ENCODE results near the gene IMP3.
"Not testable (repeated sequence)": the region's sequence is repeated elsewhere in the genome, so short reads cannot be mapped to it uniquely, and the experiment has no call there.

Gene IMP3

DNA sequence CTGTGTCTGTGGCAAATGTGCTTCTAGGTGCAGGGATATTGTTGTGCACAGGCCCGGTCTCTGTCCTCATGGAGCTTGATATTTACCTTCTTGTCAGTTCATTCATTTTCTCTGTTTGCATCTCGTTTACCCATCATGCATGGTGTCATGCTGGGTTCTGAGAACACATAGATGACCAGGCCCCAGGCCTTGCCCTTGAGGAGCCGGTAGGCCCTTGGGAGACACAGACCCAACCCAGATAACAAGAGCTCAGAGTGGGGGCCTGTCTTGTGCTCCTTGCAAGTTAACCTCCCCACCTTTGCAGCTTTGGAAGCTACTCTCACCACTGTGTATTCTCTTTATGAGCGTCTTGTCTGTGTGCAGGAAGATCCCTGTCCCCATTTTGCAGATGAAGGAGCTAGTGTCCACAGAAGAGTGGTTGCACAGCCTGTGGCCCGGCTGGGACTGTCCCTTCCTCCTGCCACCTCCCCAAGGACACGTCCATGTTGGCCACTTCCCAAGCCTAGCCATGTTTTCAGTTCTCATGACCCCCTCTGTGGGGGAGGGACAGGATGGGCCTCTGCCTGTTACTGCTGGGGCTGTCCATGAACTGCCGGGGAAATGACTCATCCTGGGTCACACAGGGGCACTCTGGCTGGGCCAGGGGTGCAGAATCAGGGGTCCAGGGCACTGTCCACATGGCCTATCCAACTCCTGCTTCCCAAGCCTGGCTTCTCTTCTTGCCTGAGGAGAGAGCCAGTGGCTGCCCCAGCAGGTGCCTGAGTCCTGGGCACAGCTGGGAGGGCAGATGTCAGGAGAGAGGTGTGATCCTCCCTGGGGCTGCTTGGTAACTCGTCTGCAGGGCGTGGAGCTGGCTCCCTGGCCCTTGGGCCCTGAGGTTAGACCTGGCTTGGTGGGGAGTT is 11.1 kb upstream of the IMP3 start:
- DNase-seq: no peak

DNA sequence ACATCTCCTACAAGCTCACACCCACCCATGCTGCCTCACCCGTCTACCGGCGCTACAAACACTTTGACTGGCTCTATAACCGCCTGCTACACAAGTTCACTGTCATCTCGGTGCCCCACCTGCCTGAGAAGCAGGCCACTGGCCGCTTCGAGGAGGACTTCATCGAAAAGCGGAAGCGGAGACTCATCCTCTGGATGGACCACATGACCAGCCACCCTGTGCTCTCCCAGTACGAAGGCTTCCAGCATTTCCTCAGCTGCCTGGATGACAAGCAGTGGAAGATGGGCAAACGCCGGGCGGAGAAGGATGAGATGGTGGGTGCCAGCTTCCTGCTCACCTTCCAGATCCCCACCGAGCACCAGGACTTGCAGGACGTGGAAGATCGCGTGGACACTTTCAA is 9.8 kb upstream of the IMP3 start:
- no peak for DNase-seq

DNA sequence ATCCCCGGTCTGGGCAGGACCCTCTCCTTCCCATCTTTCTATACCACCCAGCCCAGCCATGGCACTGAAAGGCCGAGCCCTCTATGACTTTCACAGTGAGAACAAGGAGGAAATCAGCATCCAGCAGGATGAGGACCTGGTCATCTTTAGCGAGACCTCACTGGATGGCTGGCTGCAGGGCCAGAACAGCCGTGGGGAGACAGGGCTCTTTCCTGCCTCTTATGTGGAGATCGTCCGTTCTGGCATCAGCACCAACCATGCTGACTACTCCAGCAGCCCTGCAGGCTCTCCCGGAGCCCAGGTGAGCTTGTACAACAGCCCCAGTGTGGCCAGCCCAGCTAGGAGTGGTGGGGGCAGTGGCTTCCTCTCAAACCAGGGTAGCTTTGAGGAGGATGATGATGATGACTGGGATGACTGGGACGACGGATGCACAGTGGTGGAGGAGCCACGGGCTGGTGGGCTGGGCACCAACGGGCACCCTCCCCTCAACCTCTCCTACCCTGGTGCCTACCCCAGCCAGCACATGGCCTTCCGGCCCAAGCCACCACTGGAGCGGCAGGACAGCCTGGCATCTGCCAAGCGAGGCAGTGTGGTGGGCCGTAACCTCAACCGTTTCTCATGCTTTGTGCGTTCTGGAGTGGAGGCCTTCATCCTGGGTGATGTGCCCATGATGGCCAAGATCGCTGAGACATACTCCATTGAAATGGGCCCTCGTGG is 9.2 kb upstream of the IMP3 start:
- no peak for DNase-seq

DNA sequence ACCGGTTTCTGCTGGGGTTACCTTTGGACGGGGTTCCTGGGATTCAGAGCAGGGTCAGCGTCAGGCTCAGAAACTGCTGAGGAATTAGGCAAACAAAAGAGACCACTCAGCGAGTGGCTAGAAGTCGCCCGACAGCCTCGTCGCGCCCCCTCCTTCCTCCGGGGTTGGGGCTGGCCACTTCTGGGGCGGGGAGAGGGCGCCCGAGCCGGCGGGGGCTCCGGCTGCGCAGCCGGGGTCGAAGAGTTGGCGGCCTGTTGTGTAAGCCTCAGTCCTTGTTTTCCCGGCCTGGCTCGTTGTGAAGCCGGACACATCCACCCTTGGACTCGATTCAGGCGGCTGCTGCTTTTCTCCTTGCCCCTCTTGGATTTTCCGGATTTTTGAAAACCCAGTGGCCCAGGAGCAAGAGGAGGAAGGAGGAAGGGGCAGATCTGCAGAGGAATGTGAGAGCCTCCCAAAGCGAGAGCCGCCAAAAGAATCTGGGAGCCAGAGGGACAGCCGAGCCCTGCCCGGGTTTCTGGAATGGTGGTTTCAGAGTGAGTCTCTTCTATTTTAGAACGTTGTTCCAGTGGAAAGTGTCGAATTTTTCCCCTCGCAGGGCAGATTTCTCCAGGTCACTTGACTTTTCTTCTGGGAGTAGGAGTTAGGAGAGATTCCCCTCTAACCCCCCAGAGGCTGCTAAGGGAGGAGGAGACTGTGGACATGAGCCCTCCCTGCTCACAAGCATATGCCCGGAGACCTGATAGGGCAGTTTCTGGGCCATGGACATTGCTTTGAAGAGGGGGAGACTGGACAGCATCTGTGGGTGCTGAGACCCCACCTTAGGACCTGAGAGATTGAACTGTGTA is 8.4 kb upstream of the IMP3 start:
- DNase-seq: peak in 9 of 14 donors; percentile 51 to 70 (median 57)

DNA sequence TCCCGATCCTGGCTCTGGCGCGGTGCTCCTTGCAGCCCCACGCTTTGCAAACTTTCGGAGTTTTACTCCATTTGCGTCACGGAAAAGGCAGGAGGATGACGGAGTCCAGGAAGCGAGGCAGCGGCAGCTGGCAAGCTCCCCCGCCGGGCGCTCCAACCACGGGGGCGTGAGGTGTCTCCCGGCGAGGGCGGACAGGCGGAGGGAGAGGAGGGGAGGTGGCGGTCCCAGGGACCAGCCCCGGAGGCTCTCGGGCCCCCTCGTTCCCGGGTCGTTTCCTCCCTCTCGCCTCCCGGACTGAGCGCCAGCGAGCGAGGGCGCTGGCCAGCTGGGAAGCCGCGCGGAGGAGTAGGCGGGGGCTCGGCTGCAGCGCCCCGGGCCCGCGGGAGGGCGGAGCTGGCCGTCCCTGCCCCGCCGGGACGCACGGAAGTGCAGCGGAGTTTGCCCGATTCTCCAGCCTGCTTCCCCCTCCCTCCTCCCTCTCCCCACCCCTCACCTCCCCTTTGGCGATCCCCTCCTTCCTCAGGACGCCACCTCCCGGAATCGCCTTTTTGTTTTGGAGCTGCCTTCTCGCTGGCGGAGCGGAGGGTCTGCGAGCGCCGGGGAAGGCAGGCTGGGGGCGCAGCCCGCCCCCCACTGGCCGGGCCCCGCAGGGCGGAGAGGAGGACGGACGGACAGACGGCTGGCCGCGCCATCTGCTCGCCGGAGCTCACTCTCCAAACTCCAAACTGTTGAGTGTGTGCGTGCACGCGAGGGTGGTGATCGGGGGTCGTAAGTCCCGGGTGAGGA is 7.5 kb upstream of the IMP3 start, which contains the start of gene SNX33:
Gene SNX33, plus strand, starts transcription at position 543 of the 786 bp plus-strand sequence. CDS start 1,191 bp downstream, outside the sequence.
- peak in 11 of 14 donors; percentile 30 to 82 (median 59) for DNase-seq

DNA sequence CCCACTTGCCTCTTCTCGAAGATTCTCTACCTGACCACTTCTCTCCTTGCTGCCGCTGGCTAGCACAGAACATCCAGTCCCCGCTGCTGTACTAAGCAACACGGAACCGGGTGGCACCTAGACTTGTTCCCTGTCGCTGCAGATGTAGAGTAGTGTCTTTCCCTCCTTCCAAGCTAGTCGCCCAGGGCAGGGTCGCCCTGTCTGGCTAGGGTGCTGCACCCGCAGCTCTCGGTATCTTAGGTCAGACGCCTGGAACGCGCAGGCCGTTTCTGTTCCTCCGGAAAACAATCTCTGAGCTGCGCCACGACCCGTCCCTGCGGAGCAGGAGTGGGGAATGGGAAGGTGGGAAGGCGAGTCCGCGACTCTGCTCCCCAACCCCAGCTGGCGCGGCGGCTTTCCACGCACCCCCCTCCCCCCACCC is 6.9 kb upstream of the IMP3 start:
- DNase-seq: peak in 1 of 14 donors; percentile 39

DNA sequence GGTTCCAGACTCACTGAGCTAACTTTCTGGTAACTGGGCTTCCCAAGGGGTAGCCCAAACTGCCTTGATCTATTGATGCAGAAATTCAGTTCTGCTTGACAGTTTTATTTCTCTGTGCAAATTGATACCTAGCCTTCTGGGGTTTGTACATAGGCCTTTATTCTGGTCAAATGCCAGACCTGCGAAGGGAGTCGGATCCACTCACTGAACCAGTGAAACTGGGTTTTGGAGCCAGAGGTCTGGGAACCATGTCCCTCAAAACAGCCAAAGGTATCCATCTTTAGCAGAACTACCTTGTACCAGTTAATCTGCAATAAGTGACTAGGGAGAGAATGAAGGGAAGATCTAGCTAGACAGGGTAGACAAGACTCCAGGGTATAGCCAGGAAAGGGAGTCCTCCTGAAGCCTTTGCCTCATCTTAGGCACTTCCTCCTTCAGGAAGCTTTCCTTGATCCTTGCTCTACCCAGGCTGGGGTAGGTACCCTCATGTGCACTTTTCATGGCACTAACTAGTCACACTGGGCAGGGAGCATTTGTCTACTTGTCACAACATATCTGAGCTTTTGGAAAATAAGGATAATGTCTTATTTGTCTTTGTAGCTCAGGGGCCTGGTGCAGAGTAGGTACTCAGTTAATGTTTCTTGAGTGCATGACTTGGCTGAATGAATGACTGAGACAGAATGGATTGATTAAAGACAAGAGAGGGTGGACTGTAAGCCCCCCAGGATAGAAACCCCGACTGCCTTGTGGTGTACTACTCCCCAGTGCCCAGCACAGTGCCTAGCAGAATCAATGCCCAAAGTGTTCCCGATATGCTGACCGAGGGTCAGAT is 6.3 kb upstream of the IMP3 start:
- DNase-seq: no peak

DNA sequence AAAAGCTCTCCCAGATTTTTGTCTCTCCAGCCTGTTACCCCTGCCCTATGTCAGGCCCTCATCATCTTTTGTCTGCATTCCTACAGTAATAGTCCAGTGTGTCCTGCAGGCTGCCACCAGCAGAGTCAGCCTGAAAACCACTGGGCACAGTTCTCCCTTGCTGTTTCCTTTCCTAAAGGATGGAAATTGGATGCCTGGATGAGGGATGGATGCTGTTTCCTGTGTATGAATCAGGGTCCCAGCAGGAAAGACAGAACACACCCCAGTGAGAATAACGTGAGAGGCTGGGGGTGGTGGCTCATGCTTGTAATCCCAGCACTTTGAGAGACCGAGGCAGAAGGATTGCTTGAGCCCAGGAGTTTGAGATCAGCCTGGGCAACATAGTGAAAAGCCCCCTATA is 4.4 kb upstream of the IMP3 start:
- no peak for DNase-seq

DNA sequence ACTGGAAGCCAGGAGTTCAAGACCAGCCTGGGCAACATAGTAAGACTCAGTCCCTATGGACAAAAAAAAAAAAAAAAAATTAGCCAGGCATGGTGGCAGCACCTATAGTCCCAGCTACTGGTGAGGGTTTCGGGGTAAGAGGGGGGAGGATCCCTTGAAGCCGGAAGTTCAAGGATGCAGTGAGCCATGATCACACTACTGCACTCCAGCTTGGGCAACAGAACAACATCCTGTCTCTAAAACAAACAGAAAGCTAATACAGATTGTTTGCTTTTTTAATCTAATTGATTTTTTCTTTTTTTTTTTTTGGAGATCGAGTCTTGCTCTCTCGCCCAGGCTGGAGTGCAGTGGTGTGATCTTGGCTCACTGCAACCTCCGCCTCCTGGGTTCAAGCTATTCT is 1.6 kb upstream of the IMP3 start:
- DNase-seq: no peak

DNA sequence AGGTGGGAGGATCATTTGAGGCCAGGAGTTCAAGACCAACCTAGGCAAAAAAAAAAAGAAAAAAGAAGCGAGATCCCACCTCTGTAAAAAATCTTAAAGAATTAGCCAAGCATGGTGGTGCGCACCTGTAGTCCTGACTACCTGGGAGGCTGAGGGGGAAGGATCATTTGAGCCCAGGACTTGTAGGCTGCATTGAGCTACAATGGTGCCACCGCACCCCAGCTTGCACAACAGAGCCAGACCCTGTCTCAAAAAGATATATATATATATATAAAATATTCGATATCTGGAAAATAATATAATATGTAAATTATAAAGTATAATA is 1.1 kb upstream of the IMP3 start:
- no peak for DNase-seq

DNA sequence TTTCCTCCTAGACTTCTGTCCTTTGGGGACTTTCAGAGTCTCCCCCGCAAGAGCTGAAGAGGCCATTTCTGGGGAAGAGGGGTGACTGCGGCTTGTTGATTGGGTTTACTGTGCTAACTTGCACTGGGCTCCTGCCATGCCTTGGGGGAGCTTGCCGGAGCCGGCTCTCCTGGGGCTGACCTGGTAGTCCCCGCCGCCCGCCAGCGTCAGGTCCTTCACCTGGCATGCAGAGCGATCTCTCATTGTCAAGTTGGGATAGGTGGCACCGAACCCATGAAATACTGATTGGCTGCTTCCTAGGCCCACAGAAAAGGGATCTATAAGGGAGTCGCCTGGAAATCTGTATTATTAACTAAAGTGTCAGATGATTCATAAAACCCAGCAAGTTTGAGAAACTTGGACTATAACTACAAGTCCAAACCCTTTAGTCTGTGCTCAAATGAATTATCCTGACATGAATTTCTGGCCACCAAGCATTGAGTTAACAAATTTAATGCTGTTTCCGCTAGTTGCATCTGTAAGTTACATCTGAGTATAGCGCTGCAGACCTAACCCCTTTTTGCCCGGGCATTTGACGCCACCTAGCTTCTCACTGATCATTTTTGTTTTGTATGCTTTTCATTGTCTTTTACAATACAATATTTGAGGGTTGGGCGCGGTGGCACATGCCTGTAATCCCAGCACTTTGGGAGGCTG is 607 bp upstream of the IMP3 start:
- DNase-seq: no peak

DNA sequence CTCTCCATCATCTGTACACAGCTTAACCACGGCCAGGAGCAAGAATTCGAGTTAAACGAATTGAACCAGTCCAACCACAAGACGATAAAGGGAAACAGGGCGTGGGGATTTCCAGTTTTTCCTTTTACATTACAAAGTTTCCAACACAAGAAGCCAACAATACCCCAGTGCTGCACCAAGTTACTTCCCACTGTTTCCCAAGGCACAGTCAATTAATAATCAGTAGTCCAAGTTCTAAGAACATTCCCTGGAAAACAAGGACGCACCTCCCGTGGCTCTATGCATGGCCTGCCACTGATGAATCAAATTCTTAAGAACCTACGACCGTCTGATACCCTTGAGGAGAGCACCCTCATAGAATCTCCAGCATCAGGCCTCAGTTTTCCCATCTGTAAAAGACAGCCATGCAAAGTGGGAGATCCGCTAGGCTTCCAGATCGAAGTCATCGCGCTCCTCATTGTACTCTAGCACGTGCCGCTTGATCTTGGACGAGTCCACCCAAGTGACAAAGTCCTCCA is 774 bp downstream of the IMP3 start:
- DNase-seq: no peak

DNA sequence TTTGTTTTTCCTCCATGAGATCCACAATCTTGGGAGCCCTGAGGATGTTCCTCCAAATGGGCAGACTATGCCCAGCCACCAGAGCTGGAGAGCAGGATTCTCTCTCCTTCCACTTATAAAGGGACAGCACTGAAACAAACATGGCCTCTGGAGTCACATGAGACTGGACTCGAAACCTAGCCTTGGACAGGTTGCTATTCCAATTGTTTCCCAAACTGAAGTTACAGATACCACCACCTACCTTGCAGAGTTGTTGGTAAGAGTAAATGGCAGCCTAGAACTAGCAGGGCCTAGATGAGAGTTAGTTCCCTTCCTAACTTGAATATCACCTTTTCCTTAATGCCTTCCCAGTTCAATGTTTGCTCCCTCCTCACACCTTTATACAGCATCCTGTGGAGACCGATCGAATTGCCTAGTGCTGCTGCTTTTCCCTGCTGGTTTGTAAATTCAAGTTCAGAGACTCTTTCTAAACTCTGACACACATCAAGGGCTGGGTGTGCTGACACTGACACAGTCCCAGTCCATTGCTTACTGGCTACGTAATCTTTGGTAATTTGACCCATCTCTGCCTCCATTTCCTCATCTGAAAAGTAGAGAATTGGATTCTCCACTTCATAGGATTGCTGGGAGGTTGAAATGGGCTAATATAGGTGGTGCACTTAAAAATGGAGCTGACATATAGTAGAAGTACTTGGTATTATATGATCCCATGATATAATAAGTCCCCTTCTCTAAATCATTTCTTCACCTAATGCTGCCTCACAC is 2.6 kb downstream of the IMP3 start:
- no peak for DNase-seq

DNA sequence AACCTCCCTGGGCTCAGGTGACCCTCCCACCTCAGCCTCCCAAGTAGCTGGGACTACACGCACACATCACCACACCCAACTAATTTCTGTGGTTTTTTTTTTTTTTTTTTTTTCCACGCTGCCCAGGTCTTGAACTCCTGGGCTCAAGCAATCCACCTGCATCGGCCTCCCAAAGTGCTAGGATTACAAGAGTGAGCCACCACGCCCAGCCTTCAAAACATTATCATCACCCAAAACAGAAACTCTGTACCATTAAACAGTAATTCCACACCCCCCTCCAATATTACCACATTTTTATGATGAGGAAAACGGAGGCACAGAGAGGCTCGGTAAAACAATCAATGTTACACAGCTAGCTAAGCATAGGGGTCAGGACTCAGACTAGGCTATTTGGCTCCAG is 4.0 kb downstream of the IMP3 start:
- no peak for DNase-seq

DNA sequence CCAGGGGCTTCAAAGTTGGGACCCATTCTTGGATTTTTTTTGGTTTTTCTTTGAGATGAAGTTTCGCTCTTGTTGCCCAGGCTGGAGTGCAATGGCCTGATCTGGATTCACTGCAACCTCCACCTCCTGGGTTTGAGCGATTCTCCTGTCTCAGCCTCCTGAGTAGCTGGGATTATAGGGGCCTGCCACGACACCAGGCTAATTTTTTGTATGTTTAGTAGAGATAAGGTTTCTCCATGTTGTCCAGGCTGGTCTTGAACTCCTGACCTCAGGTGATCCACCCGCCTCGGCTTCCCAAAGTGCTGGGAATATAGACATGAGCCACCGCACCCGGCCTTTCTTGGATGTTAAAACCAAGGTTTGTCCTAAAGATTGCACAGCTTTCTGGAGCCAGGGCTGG is 6.1 kb downstream of the IMP3 start:
- not testable (repeated sequence) for DNase-seq

DNA sequence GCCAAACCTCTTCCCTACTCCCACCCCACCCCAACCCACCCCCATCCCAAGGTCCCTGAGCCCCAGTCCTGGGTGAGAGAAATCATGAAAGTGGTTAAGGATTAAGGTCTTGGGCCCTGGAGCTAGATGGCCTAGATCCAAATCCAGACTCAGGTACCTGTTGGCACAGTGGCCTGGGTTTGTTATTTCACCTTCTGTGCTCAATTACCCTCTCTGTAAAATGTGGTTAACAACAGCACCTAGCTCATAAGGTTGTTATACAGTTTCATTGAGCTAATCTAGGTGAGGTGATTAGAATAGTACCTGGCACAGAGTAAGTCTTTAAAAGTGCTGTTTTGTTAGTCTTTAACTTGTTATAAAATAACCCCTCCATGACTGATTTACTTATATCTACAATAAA is 8.1 kb downstream of the IMP3 start:
- no peak for DNase-seq

DNA sequence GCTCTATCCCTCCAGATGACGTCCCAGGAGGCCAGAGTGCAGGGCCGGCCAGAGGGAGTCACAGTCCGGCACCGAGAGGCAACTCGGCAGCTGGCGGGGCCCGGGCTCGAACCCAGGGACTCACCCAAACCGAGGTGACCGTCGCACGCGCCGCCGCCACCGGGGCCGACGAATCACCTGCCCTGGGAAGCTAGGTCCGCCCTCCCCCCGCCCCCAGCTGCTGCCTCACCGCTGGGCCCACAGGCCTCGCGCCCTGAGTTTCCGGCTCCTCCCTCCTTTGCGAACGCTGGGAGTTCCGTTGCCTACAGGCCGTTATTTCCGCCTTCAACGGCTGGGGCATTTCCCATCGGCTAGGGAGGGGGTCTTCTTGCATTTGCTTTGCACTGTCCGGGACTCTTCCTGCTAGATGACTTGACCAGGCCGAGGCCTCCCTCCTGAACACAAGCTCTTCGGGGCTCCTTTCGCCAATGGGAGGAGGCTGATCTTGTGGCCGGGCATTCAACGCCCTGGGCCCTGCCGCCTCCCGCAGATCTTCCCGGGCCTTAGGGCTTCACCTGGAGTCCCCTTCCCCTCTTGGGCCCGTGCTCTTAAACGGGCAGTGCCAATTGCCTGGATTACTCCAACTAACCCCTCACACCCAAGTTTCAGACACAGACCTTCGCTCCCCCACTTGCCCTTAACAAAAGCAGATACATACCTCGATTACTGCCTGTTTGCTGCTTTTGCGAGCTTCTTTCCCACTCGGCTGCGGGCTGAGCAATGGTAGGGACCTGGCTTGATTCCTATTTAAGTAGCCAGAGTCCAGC is 14.3 kb downstream of the IMP3 start, which contains the start of gene SNUPN:
Gene SNUPN, minus strand, starts transcription at position 184 of the 806 bp plus-strand sequence. CDS start 4,674 bp downstream, outside the sequence.
- DNase-seq: peak; percentile 42 to 95 (median 87)

DNA sequence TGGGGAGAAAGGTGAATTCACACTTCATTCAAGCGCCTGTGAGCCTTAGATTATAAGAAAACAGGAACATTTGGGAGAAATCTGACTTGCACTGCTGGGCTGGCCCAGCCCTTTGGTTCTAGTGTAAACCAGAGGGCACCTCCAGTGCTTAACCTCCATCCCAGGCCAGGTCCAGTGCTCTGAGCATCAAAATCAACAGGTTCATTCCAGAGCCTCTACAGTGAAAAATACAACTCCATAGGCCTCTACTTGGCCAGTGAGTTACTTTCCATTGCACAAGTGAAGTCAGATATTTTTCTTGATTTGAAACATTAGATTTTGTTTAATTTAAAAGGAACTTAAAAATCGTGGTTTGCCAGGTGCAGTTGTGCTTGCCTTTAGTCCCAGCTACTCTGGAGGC is 17.5 kb downstream of the IMP3 start:
- DNase-seq: no peak
